AG09309 (cell line): ENCODE measurements around the gene CADM4.
"Not testable (repeated sequence)": the region's sequence is repeated elsewhere in the genome, so short reads cannot be mapped to it uniquely, and the experiment has no call there.

ENCODE experiments used
- DNase-seq: peaks from one replicate; pipeline ENCODE4 v3.0.0-alpha.2; 2010; ENCODE audit warnings: low read depth
- H3K4me3 ChIP-seq: 2 replicates; pipeline ENCODE4 v1.5.1; 2011; ENCODE audit warnings: mild to moderate bottlenecking, low read depth, low read length, moderate library complexity; ENCODE audit not compliant: control insufficient read depth
- TF ChIP-seq, protein P1 (sequence below): IDR thresholded peaks from 2 replicates; pipeline ENCODE4 v1.5.1; 2011; ENCODE audit warnings: mild to moderate bottlenecking, low read depth, low read length, inconsistent platforms; ENCODE audit not compliant: insufficient read depth, control insufficient read depth; ENCODE audit errors: missing control alignments

The CADM4 gene, protein sequence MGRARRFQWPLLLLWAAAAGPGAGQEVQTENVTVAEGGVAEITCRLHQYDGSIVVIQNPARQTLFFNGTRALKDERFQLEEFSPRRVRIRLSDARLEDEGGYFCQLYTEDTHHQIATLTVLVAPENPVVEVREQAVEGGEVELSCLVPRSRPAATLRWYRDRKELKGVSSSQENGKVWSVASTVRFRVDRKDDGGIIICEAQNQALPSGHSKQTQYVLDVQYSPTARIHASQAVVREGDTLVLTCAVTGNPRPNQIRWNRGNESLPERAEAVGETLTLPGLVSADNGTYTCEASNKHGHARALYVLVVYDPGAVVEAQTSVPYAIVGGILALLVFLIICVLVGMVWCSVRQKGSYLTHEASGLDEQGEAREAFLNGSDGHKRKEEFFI

GRCh38 chr19:43639519-43640423 is at the start of gene CADM4:
Gene CADM4, minus strand, starts transcription at chr19:43639850. Its CDS starts 60 bp downstream, at chr19:43639790.
- TF ChIP-seq, protein P1, sequence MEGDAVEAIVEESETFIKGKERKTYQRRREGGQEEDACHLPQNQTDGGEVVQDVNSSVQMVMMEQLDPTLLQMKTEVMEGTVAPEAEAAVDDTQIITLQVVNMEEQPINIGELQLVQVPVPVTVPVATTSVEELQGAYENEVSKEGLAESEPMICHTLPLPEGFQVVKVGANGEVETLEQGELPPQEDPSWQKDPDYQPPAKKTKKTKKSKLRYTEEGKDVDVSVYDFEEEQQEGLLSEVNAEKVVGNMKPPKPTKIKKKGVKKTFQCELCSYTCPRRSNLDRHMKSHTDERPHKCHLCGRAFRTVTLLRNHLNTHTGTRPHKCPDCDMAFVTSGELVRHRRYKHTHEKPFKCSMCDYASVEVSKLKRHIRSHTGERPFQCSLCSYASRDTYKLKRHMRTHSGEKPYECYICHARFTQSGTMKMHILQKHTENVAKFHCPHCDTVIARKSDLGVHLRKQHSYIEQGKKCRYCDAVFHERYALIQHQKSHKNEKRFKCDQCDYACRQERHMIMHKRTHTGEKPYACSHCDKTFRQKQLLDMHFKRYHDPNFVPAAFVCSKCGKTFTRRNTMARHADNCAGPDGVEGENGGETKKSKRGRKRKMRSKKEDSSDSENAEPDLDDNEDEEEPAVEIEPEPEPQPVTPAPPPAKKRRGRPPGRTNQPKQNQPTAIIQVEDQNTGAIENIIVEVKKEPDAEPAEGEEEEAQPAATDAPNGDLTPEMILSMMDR: no peak
- no peak for DNase-seq

DNA sequence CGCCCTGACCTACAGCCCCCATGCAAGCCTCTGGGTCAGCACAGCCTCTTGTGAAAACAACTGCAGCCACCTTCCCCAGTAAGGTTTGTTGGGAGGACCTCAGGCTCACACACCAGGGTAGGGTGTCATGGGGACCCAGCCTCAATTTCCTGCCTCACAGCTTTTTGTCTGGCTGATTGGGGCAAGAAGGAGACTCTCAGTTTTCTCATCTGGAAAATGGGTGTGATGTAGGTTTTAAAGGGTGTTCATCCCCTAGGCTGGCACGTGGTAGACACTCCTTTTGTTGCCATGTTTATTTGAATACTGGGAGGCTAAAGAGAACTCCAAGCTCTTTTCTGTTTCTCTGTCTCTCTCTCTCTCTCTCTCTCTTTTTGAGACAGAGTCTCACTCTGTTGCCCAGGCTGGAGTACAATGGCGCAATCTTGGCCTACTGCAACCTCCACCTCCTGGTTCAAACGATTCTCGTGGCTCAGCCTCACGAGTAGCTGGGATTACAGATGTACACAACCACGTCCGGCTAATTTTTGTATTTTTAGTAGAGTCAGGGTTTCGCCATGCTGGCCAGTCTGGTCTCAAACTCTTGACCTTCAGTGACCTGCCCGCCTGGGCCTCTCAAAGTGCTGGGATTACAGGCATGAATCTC is 48.5 kb upstream of the CADM4 start:
- DNase-seq: no peak
- TF ChIP-seq, protein P1: no peak
- H3K4me3 ChIP-seq: no peak overlapping the region

More at GRCh38 chr19:43639519-43640423, at the start of gene CADM4:
- peak within 1 kb of the TSS; percentile 49 for H3K4me3 ChIP-seq

DNA sequence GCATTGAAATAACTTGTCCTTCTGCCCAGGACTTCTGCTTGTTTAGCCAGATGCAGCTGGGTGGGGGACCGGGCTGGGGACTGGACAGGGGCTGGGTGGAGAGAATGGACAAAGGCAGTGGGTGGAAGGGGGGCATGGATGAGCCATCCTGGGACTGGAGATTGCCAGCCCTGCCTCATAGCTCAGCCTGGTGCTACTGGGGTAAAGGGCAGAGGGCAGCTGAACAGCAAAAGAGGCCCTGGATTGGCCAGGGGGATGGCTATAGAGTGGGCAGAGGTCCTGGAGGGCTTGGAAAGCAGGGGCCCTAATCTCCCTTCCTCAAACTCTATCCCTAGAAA is 48.0 kb upstream of the CADM4 start:
- no peak for DNase-seq
- TF ChIP-seq, protein P1: no peak
- H3K4me3 ChIP-seq: no peak overlapping the region

GRCh38 chr19:43684326-43684725 is 44.7 kb upstream of the CADM4 start:
- DNase-seq: no peak
- no peak overlapping the region for H3K4me3 ChIP-seq
- TF ChIP-seq, protein P1: no peak

DNA sequence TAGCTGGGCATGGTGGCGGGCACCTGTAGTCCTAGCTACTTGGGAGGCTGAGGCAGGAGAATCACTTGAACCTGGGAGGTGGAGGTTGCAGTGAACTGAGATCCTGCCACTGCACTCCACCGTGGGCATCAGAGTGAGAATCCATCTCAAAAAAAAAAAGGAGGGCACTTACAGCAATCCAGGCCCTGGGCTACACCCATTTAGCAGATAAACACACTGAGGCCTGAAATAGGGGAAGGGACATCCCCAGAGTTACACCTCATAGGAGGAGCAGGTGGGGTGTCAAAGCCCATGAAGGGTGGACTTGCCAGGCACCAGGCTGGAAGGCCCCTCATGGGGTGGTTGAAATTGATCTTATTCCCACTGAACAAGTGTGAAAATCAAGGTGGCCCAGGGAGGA is 44.3 kb upstream of the CADM4 start:
- TF ChIP-seq, protein P1: no peak
- DNase-seq: no peak
- H3K4me3 ChIP-seq: no peak overlapping the region

DNA sequence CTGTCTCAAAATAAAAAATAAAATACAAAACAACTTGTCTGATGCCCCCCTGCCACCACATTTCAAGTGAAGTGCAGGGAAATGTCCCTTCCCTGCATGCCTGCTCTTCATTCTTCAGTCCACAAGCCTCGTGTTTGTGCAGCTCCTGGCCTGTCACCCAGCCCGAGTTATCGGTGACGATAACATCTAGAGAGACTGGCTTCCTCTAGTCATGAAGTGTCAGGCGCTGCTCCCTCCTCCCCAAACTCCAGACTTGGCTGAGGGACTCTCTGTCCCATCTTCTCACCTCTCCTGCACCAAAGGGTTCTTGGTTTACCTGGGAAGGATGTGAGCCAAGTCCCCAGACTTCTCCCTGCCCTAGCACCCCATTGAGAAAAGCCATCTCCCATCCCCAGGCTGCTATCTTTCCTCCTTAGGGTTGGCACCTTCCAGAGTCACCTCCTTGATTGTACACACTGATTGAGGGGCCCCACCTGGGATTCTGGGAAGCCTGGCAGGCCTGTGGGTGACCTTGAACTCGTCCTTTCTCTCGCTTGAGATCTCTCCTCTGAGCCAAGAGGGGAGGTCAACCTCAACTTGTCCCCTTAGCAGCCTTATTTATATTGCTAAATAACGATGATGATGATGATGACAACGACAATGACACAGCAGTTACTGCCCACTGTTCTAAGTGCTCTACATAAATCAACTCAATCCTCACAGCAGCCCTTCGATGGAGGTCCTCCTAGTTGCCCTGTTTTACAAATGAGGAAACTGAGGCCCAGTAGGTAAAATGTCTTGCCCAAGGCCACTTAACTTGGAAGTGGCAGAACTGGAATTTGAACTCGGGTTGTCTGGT is 43.4 kb upstream of the CADM4 start:
- TF ChIP-seq, protein P1: no peak
- no peak overlapping the region for H3K4me3 ChIP-seq
- DNase-seq: no peak

DNA sequence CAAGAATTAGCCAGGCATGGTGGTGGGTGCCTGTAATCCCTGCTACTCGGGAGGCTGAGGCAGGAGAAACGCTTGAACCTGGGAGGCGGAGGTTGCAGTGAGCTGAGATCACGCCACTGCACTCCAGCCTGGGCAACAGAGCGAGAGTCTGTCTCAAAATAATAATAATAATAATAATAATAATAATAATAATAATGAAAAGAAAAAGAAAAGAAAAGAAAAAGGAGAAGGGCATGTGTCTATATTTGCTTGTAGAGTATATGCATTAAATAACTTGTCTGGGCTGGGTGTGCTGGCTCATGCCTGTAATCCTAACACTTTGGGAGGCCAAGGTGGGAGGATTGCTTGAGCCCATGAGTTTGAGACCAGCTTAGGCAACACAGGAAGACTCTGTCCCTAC is 42.6 kb upstream of the CADM4 start:
- DNase-seq, H3K4me3 ChIP-seq: not testable (repeated sequence)
